ENCODE data around the gene BYSL. TPM values are rescaled to one million over a fixed set of nuclear protein-coding genes. Genes with fewer than 3 reads are reported as not detected.

BYSL gene
- total RNA-seq, 2 donors from 2014 or later: 2.8 to 3.8 TPM

GRCh38 chr6:41929924-41930323 lies 8.6 kb downstream of the BYSL start:
- Mint-ChIP-seq H3K4me1 (peaks cover 25% of the 10 kb centered on the region), H3K36me3 (ENCODE audit: low read depth) (peaks cover 8% of the 10 kb centered on the region), H3K27me3 (no peaks in the 10 kb centered on the region), H3K4me3 (no peak overlapping the region), H3K27ac (no peak overlapping the region)
- H3K9me3 ChIP-seq (ENCODE audit: control insufficient read depth, low read length, poor library complexity, severe bottlenecking): no peaks in the 10 kb centered on the region
- ATAC-seq (no peak), DNase-seq (no peak)

GRCh38 chr6:41931792-41932191 lies 10.5 kb downstream of the BYSL start:
- H3K27ac Mint-ChIP-seq: peak overlapping the region; percentile 82
- no peak for DNase-seq
- peaks cover 9% of the 10 kb centered on the region for H3K36me3 Mint-ChIP-seq (ENCODE audit: low read depth)
- no peaks in the 10 kb centered on the region for H3K9me3 ChIP-seq (ENCODE audit: control insufficient read depth, low read length, poor library complexity, severe bottlenecking)
- ATAC-seq: no peak
- H3K4me1 Mint-ChIP-seq: peaks cover 34% of the 10 kb centered on the region
- no peaks in the 10 kb centered on the region for H3K27me3 Mint-ChIP-seq
- H3K4me3 Mint-ChIP-seq: peak overlapping the region; percentile 55

GRCh38 chr6:41932378-41932777 lies 11.1 kb downstream of the BYSL start:
- DNase-seq (no peak), ATAC-seq (no peak)
- peaks cover 38% of the 10 kb centered on the region for H3K4me1 Mint-ChIP-seq
- H3K4me3 Mint-ChIP-seq: peak overlapping the region; percentile 31
- H3K27me3 Mint-ChIP-seq: no peaks in the 10 kb centered on the region
- peak overlapping the region; percentile 82 for H3K27ac Mint-ChIP-seq
- H3K9me3 ChIP-seq (ENCODE audit: control insufficient read depth, low read length, poor library complexity, severe bottlenecking): no peaks in the 10 kb centered on the region
- H3K36me3 Mint-ChIP-seq (ENCODE audit: low read depth): peaks cover 9% of the 10 kb centered on the region

GRCh38 chr6:41934278-41935192 lies 13.2 kb downstream of the BYSL start:
- DNase-seq (no peak), ATAC-seq (no peak)
- no peaks in the 10 kb centered on the region for H3K9me3 ChIP-seq (ENCODE audit: control insufficient read depth, low read length, poor library complexity, severe bottlenecking)
- Mint-ChIP-seq H3K27me3 (no peaks in the 10 kb centered on the region), H3K4me3 (peak overlapping the region; percentile 95), H3K36me3 (ENCODE audit: low read depth) (peaks cover 9% of the 10 kb centered on the region), H3K27ac (peak overlapping the region; percentile 82), H3K4me1 (peaks cover 52% of the 10 kb centered on the region)

GRCh38 chr6:41935193-41935574 lies 13.9 kb downstream of the BYSL start:
- peaks cover 9% of the 10 kb centered on the region for H3K36me3 Mint-ChIP-seq (ENCODE audit: low read depth)
- DNase-seq: no peak
- no peaks in the 10 kb centered on the region for H3K27me3 Mint-ChIP-seq
- ATAC-seq: no peak
- no peaks in the 10 kb centered on the region for H3K9me3 ChIP-seq (ENCODE audit: control insufficient read depth, low read length, poor library complexity, severe bottlenecking)
- H3K4me1 Mint-ChIP-seq: peaks cover 58% of the 10 kb centered on the region
- H3K27ac Mint-ChIP-seq: peak overlapping the region; percentile 82
- peak overlapping the region; percentile 95 for H3K4me3 Mint-ChIP-seq

GRCh38 chr6:41935685-41936072 lies 14.4 kb downstream of the BYSL start:
- Mint-ChIP-seq H3K4me1 (peaks cover 62% of the 10 kb centered on the region), H3K27ac (peak overlapping the region; percentile 82), H3K36me3 (ENCODE audit: low read depth) (peaks cover 9% of the 10 kb centered on the region), H3K27me3 (no peaks in the 10 kb centered on the region), H3K4me3 (peak overlapping the region; percentile 95)
- ATAC-seq (no peak), DNase-seq (no peak)
- H3K9me3 ChIP-seq (ENCODE audit: control insufficient read depth, low read length, poor library complexity, severe bottlenecking): no peaks in the 10 kb centered on the region

- ATAC-seq (peak; percentile 71), DNase-seq (peak; percentile 23 to 45 (median 31))
- H3K4me3 Mint-ChIP-seq: peak overlapping the region; percentile 95
- peak overlapping the region; percentile 82 for H3K27ac Mint-ChIP-seq
- H3K36me3 Mint-ChIP-seq (ENCODE audit: low read depth): peaks cover 9% of the 10 kb centered on the region
- H3K9me3 ChIP-seq (ENCODE audit: control insufficient read depth, low read length, poor library complexity, severe bottlenecking): no peaks in the 10 kb centered on the region
- peaks cover 62% of the 10 kb centered on the region for H3K4me1 Mint-ChIP-seq
- no peaks in the 10 kb centered on the region for H3K27me3 Mint-ChIP-seq
These were observed 15.0 kb downstream of the BYSL start for GRCh38 chr6:41936073-41936837.

GRCh38 chr6:41937472-41937860 lies 16.2 kb downstream of the BYSL start:
- DNase-seq (no peak), ATAC-seq (no peak)
- H3K9me3 ChIP-seq (ENCODE audit: control insufficient read depth, low read length, poor library complexity, severe bottlenecking): no peaks in the 10 kb centered on the region
- H3K4me1 Mint-ChIP-seq: peaks cover 61% of the 10 kb centered on the region
- H3K4me3 Mint-ChIP-seq: peak overlapping the region; percentile 97
- H3K36me3 Mint-ChIP-seq (ENCODE audit: low read depth): peaks cover 5% of the 10 kb centered on the region
- H3K27me3 Mint-ChIP-seq: no peaks in the 10 kb centered on the region
- H3K27ac Mint-ChIP-seq: peak overlapping the region; percentile 91

- H3K4me3 Mint-ChIP-seq: peak overlapping the region; percentile 97
- ATAC-seq (peak; percentile 50), DNase-seq (peak in 2 of 3 donors; percentile 26 to 34)
- H3K27ac Mint-ChIP-seq: peak overlapping the region; percentile 91
- H3K9me3 ChIP-seq (ENCODE audit: control insufficient read depth, low read length, poor library complexity, severe bottlenecking): no peaks in the 10 kb centered on the region
- H3K36me3 Mint-ChIP-seq (ENCODE audit: low read depth): peaks cover 4% of the 10 kb centered on the region
- peaks cover 60% of the 10 kb centered on the region for H3K4me1 Mint-ChIP-seq
- H3K27me3 Mint-ChIP-seq: no peaks in the 10 kb centered on the region
These were observed 16.7 kb downstream of the BYSL start for GRCh38 chr6:41937861-41938574.

GRCh38 chr6:41938590-41939175 lies 17.4 kb downstream of the BYSL start:
- H3K4me3 Mint-ChIP-seq: peak overlapping the region; percentile 97
- H3K9me3 ChIP-seq (ENCODE audit: control insufficient read depth, low read length, poor library complexity, severe bottlenecking): no peaks in the 10 kb centered on the region
- ATAC-seq: no peak
- peaks cover 3% of the 10 kb centered on the region for H3K36me3 Mint-ChIP-seq (ENCODE audit: low read depth)
- H3K27ac Mint-ChIP-seq: peak overlapping the region; percentile 91
- no peaks in the 10 kb centered on the region for H3K27me3 Mint-ChIP-seq
- no peak for DNase-seq
- peaks cover 59% of the 10 kb centered on the region for H3K4me1 Mint-ChIP-seq

- Mint-ChIP-seq H3K27me3 (no peaks in the 10 kb centered on the region), H3K4me3 (peak overlapping the region; percentile 97), H3K4me1 (peaks cover 58% of the 10 kb centered on the region), H3K27ac (peak overlapping the region; percentile 91), H3K36me3 (ENCODE audit: low read depth) (peaks cover 3% of the 10 kb centered on the region)
- H3K9me3 ChIP-seq (ENCODE audit: control insufficient read depth, low read length, poor library complexity, severe bottlenecking): no peaks in the 10 kb centered on the region
- ATAC-seq (no peak), DNase-seq (peak in 1 of 3 donors; percentile 12)
These were observed 18.0 kb downstream of the BYSL start for GRCh38 chr6:41939176-41939847.
